Activated CD4-positive, alpha-beta T cell treated with anti-CD3 and anti-CD28 coated beads for 1 hour (primary cell): ENCODE measurements around the gene GLRX.

Source experiments
- DNase-seq: peaks from one replicate; pipeline ENCODE4 v3.0.0-alpha.2; 2020

Gene GLRX

GRCh38 chr5:95808686-95809413 is 13.7 kb downstream of the GLRX start:
- DNase-seq = peak; percentile 68

- no peak for DNase-seq
Measured at GRCh38 chr5:95808013-95808685, 14.4 kb downstream of the GLRX start.

GRCh38 chr5:95806687-95807086 is 15.8 kb downstream of the GLRX start:
- no peak for DNase-seq

- no peak for DNase-seq
Measured at GRCh38 chr5:95804736-95805539, 17.6 kb downstream of the GLRX start.

- no peak for DNase-seq
Measured at GRCh38 chr5:95803271-95804148, 19.0 kb downstream of the GLRX start.

- DNase-seq = no peak
Measured at GRCh38 chr5:95801961-95802360, 20.6 kb downstream of the GLRX start.

- no peak for DNase-seq
Measured at GRCh38 chr5:95801532-95801931, 21.0 kb downstream of the GLRX start.

GRCh38 chr5:95800553-95800952 is 22.0 kb downstream of the GLRX start:
- no peak for DNase-seq

GRCh38 chr5:95799191-95799835 is 23.2 kb downstream of the GLRX start:
- DNase-seq = no peak

- DNase-seq = no peak
Measured at GRCh38 chr5:95798545-95798944, 24.0 kb downstream of the GLRX start.

GRCh38 chr5:95798048-95798447 is 24.5 kb downstream of the GLRX start:
- DNase-seq = no peak

- no peak for DNase-seq
Measured at GRCh38 chr5:95797301-95797700, 25.2 kb downstream of the GLRX start.

- DNase-seq = no peak
Measured at GRCh38 chr5:95794070-95794516, 28.4 kb downstream of the GLRX start.

GRCh38 chr5:95791751-95792150 is 30.8 kb downstream of the GLRX start:
- DNase-seq = no peak

GRCh38 chr5:95788493-95788892 is 34.0 kb downstream of the GLRX start:
- no peak for DNase-seq

GRCh38 chr5:95786821-95787418 is 35.6 kb downstream of the GLRX start:
- no peak for DNase-seq

GRCh38 chr5:95784514-95785302 is 37.8 kb downstream of the GLRX start:
- no peak for DNase-seq

GRCh38 chr5:95783661-95784060 is 38.9 kb downstream of the GLRX start:
- no peak for DNase-seq

- DNase-seq = no peak
Measured at GRCh38 chr5:95782181-95782580, 40.3 kb downstream of the GLRX start.

- DNase-seq = peak; percentile 58
Measured at GRCh38 chr5:95781101-95781583, 41.4 kb downstream of the GLRX start.

GRCh38 chr5:95780597-95780996 is 41.9 kb downstream of the GLRX start:
- DNase-seq = no peak
